Measurements from ENCODE around the gene EDARADD.
"Not testable (repeated sequence)": the region's sequence is repeated elsewhere in the genome, so short reads cannot be mapped to it uniquely, and the experiment has no call there.

The EDARADD gene

DNA sequence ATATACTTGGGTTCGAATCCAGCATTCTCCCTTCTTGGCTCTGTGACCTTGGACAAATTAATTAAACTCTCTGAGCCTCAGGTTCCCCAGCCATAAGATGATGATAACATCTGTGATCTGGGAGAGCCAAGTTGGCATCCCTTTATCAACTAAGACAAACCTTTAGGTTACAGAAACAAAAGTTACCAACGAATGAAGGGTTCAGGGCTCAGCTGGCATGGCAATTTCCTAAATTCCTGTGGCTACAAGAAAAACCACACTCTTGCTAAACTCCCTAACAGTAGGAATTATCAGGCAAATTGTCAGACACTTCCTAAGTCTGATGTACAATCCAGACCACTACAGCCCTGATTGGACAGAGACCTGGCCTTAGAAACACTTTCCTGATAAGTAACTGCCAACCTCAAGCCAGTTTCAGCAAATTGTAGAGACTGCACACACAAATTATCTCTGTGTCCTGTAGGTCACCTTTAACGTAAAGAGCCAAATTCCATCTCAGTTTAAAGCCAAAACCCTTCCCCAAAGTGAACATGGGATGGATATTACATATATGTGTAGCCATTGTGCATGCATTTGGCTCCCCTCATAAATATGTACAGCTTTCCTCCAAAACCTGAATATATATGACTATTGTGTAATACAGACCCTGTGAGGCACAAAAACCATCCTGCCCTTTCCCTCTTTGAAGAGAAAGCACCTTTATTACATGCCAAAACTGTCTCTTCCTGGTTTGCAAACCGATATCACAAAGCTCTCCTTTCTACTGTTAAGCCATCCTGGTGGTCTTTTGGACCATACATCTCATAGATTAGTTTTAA is 39.5 kb upstream of the EDARADD start:
- DNase-seq (ENCODE audit: low read depth), result no peak
- H3K4me3 ChIP-seq (ENCODE audit: low read length), result no peak overlapping the region
- TF ChIP-seq, protein P1, sequence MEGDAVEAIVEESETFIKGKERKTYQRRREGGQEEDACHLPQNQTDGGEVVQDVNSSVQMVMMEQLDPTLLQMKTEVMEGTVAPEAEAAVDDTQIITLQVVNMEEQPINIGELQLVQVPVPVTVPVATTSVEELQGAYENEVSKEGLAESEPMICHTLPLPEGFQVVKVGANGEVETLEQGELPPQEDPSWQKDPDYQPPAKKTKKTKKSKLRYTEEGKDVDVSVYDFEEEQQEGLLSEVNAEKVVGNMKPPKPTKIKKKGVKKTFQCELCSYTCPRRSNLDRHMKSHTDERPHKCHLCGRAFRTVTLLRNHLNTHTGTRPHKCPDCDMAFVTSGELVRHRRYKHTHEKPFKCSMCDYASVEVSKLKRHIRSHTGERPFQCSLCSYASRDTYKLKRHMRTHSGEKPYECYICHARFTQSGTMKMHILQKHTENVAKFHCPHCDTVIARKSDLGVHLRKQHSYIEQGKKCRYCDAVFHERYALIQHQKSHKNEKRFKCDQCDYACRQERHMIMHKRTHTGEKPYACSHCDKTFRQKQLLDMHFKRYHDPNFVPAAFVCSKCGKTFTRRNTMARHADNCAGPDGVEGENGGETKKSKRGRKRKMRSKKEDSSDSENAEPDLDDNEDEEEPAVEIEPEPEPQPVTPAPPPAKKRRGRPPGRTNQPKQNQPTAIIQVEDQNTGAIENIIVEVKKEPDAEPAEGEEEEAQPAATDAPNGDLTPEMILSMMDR (IDR thresholded peaks at IDR 0.05; ENCODE audit: insufficient read depth, low read depth, low read length, missing control alignments), result no peak

DNA sequence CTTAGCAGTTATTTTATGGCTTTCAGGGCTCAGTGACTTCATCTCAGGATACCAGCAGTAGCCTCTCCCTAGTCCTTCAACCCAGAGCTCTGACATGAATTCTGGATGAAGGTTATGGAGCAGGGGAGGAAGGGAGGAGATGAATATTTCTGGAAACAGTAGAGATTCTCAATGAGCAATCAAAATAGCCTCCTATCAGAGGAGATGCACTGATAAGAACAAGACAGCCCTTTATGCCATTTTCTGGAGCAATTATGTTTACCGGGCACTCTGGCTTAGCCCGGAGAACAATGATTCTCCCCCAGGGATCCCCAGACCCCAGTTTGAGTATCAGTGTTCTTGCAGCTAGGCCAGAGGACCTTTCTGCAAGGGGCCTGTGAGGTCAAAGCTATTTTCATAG is 37.9 kb upstream of the EDARADD start:
- TF ChIP-seq, protein P1 (IDR thresholded peaks at IDR 0.05; ENCODE audit: insufficient read depth, low read depth, low read length, missing control alignments), result no peak
- no peak for DNase-seq (ENCODE audit: low read depth)
- H3K4me3 ChIP-seq (ENCODE audit: low read length), result no peak overlapping the region

DNA sequence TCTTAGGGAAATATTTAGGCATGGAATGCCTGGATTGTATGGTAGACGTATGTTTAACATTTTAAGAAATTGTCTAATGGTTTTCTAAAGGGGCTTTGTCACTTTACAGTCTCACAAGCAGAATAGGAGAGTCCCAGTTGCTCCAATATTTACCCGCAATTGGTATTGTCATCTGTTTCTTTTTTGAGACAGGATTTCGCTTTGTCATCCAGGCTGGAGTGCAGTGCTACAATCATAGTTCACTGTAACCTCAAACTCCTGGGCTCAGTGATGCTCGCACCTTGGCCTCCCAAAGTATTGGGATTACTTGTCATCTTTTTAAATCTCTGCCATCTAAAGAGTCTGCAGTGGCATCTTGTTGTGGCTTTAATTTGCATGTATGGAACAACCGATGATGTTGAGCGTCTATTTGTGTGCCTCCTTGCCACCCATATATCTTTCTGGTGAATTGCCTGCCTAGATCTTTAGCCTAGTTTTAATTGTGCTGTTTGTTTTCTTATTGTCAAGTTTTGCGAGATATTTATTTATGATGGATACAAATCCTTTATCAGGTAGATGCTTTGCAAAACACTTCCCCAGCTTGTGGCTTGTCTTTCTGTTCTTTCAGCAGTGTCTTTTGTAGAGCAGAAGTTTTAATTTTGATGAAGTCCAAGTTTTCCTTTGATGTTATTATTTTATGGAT is 32.0 kb upstream of the EDARADD start:
- TF ChIP-seq, protein P1 (IDR thresholded peaks at IDR 0.05; ENCODE audit: insufficient read depth, low read depth, low read length, missing control alignments), result no peak
- H3K4me3 ChIP-seq (ENCODE audit: low read length), result no peak overlapping the region
- DNase-seq (ENCODE audit: low read depth), result no peak

DNA sequence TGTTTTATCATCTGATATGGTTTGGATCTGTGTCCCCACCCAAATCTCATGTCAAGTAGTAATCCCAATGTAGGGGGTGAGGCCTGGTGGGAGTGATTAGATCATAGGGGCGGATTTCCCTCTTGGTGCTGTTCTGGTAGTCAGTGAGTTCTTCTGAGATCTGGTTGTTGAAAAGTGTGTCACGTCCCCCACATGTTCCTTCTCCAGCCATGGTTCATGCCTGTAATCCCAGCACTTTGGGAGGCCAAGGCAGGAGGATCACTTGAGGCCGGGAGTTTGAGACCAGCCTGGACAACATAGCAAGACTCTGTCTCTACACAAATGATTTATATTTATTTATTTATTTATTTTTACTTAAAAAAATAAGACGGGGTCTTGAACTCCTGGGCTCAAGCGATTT is 30.8 kb upstream of the EDARADD start:
- TF ChIP-seq, protein P1 (IDR thresholded peaks at IDR 0.05; ENCODE audit: insufficient read depth, low read depth, low read length, missing control alignments), result no peak

DNA sequence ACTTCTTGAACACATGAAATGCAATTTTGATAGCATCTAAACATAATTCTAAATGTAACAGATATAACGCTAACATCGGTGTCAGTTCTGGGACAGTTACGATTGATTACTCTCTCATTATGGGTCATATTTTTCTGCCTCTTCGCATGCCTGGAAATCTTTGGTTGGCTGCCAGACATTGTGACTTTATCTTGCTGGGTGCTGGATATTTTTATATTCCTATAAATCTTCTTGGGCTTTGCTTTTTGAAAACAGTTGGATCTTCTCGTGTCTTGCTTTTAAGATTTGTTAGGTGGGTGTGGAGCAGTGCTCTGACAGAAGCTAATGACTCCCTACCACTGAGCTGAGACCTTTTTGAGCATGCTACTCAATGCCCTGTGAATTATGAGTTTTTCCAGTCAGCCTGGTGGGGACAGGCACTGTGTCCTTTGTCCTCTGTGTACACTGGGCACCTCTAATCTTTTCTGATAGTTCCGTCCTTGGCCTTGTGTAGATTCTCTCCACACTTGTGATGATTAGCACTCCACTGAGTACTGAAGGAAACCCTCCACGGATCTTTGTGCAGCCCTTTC is 28.0 kb upstream of the EDARADD start:
- TF ChIP-seq, protein P1 (IDR thresholded peaks at IDR 0.05; ENCODE audit: insufficient read depth, low read depth, low read length, missing control alignments), result no peak
- no peak for DNase-seq (ENCODE audit: low read depth)
- no peak overlapping the region for H3K4me3 ChIP-seq (ENCODE audit: low read length)

More for the DNA sequence above, 30.8 kb upstream of the EDARADD start:
- no peak overlapping the region for H3K4me3 ChIP-seq (ENCODE audit: low read length)
- DNase-seq (ENCODE audit: low read depth), result no peak

DNA sequence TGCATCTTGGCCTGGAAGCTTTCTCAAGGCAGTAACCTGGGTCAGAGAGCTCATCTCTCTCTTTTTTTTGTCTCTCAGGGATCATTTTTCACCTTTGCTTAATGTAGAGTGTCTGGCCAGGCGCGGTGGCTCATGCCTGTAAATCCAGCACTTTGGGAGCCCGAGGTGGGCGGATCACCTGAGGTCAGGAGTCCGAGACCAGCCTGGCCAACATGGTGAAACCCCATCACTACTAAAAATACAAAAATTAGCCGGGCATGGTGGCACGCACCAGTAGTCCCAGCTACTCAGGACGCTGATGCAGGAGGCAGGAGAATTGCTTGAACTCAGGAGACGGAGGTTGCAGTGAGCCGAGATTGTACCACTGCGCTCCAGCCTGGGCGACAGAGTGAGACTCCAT is 27.4 kb upstream of the EDARADD start:
- not testable (repeated sequence) for H3K4me3 ChIP-seq (ENCODE audit: low read length); DNase-seq (ENCODE audit: low read depth)

DNA sequence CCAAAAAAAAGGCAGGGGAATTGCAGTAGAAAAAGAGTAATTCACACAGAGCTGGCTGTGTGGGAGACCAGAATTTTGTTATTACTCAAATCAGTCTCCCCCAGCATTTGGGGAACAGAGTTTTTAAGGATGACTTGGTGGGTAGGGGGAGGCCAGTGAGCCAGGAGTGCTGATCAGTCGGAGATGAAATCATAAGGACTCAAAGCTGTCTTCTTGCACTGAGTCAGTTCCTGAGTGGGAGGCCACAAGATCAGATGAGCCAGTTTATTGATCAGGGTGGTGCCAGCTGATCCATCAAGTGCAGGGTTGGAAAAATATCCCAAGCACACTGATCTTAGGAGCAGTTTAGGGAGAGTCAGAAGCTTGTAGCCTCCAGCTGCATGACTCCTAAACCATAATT is 23.7 kb upstream of the EDARADD start:
- H3K4me3 ChIP-seq (ENCODE audit: low read length), result no peak overlapping the region
- TF ChIP-seq, protein P1 (IDR thresholded peaks at IDR 0.05; ENCODE audit: insufficient read depth, low read depth, low read length, missing control alignments), result no peak
- DNase-seq (ENCODE audit: low read depth), result no peak

Data from epithelial cell of esophagus (primary cell).